K562 (cell line): Measurements from ENCODE around the gene RASGRP2. TPM values are rescaled to one million over a fixed set of nuclear protein-coding genes. Genes with fewer than 3 reads are reported as not detected.

Experiments
- ATAC-seq: fragments of 200-7000 bp; cut with Tn5 transposase; 3 replicates; pipeline ENCODE4 v1.9.1; 2020; ENCODE audit warnings: moderate library complexity
- BruUV-seq: library from RNA; stranded (reverse); fragments of 400-500 nt; replicated peaks from 2 replicates; lab custom pipeline; 2021; lab: Mats Ljungman, UMichigan
- CTCF ChIA-PET: fragments of 300-600 bp; formaldehyde crosslinking; extraction: SDS; loops from one replicate; lab custom pipeline; 2021; ENCODE audit warnings: low intra/inter-chr PET ratio; lab: Yijun Ruan, JAX
- POLR2A ChIA-PET: fragments of 300-600, 350-650 bp; sonication (Branson Sonifier 250); formaldehyde crosslinking; extraction: SDS; loops from one replicate; lab custom pipeline; 2021; ENCODE audit warnings: antibody characterized with exemption, inconsistent platforms; lab: Yijun Ruan, JAX
- DNase-seq, 4 experiments: peaks; one replicate each; pipeline versions ENCODE4 v3.0.0 to v3.0.0-alpha.2; 2011 to 2018; ENCODE audit warnings: low spot score in 3 of 4, mixed read lengths in 3 of 4; ENCODE audit errors: extremely low read depth in 1 of 4
- FAIRE-seq: peaks from 2 replicates; lab custom pipeline; 2011; peaks lifted over from hg19 to GRCh38; lab: Jason Lieb, UNC
- H2AFZ ChIP-seq: 2 replicates; pipeline ENCODE4 v1.6.0; 2011; ENCODE audit warnings: low read depth, low read length, control low read depth, inconsistent platforms
- H3K27ac ChIP-seq: fragments of 200-600 bp; 3 replicates; pipeline ENCODE4 v1.8.0; 2011; ENCODE audit warnings: low read depth, mild to moderate bottlenecking, control low read depth, inconsistent platforms, low read length, moderate library complexity, mixed read lengths; ENCODE audit errors: extremely low read depth
- H3K27me3 ChIP-seq, 2 experiments: fragments of 300-600 bp in 1 of 2; 2 replicates in 1 of 2; 3 replicates in 1 of 2; pipeline versions ENCODE4 v1.6.0 to v1.8.0; 2011; ENCODE audit warnings: inconsistent platforms in 2 of 2, low read length in 2 of 2, mild to moderate bottlenecking in 1 of 2, mixed read lengths in 1 of 2, moderate library complexity in 1 of 2; ENCODE audit not compliant: control insufficient read depth in 2 of 2, insufficient read depth in 2 of 2
- H3K36me3 ChIP-seq: fragments of 300-600 bp; 3 replicates; pipeline ENCODE4 v1.8.0; 2011; ENCODE audit warnings: mild to moderate bottlenecking, low read length, inconsistent platforms; ENCODE audit not compliant: control insufficient read depth, insufficient read depth
- H3K4me1 ChIP-seq, 2 experiments: fragments of 200-600 bp in 1 of 2; replicated peaks in 1 of 2; 2 replicates in 1 of 2; 3 replicates in 1 of 2; pipeline versions ENCODE4 v1.5.1 to v1.8.0; 2011; ENCODE audit warnings: inconsistent platforms in 2 of 2, low read length in 2 of 2, mild to moderate bottlenecking in 1 of 2, mixed read lengths in 1 of 2, moderate library complexity in 1 of 2; ENCODE audit not compliant: control insufficient read depth in 2 of 2, insufficient read depth in 2 of 2
- H3K4me2 ChIP-seq: 2 replicates; pipeline ENCODE4 v1.6.1; 2011; ENCODE audit warnings: low read length, control low read depth, inconsistent platforms, mixed read lengths; ENCODE audit not compliant: insufficient read depth
- H3K4me3 ChIP-seq: fragments of 200-600 bp; sonication (generic), shearing (Covaris generic); 2 replicates; pipeline ENCODE4 v1.5.1; 2016; ENCODE audit warnings: control low read depth, inconsistent platforms
- H3K79me2 ChIP-seq: fragments of 200-600 bp; 3 replicates; pipeline ENCODE4 v1.8.0; 2011; ENCODE audit warnings: low read length, inconsistent platforms; ENCODE audit not compliant: control insufficient read depth, insufficient read depth
- H3K9ac ChIP-seq, 2 experiments: 2 replicates each; pipeline versions ENCODE4 v1.6.0 to v1.6.1; 2011; ENCODE audit warnings: low read depth in 2 of 2, low read length in 2 of 2, control low read depth in 1 of 2, inconsistent platforms in 1 of 2, mild to moderate bottlenecking in 1 of 2, mixed read lengths in 1 of 2; ENCODE audit not compliant: insufficient read depth in 1 of 2
- H3K9me1 ChIP-seq: one replicate; pipeline ENCODE4 v1.6.0; 2011; ENCODE audit warnings: inconsistent platforms, mild to moderate bottlenecking, low read length, moderate library complexity; ENCODE audit not compliant: control insufficient read depth, insufficient read depth
- H3K9me3 ChIP-seq: replicated peaks from 2 replicates; pipeline ENCODE4 v1.5.1; 2011; ENCODE audit warnings: low read depth, low read length, inconsistent platforms; ENCODE audit not compliant: control insufficient read depth, insufficient read depth
- H4K20me1 ChIP-seq: replicated peaks from 2 replicates; pipeline ENCODE4 v1.6.1; 2011; ENCODE audit warnings: low read length, inconsistent platforms, mixed read lengths; ENCODE audit not compliant: control insufficient read depth, insufficient read depth
- ARID2 ChIP-seq: fragments of 450-650 bp; IDR thresholded peaks from 2 replicates; pipeline ENCODE4 v1.6.1; 2017; ENCODE audit warnings: antibody characterized with exemption, mild to moderate bottlenecking
- CSDE1 ChIP-seq, 2 experiments: fragments of 450-650 bp; IDR thresholded peaks; 2 replicates each; pipeline ENCODE4 v1.6.1; 2016; ENCODE audit warnings: mild to moderate bottlenecking in 1 of 2
- HMG20A ChIP-seq: fragments of 450-650 bp; formaldehyde crosslinking; conservative IDR thresholded peaks from 2 replicates; pipeline ENCODE4 v1.4.0; 2020; ENCODE audit warnings: mild to moderate bottlenecking, mixed read lengths
- MYNN ChIP-seq, 2 experiments: sonication (generic); formaldehyde crosslinking in 1 of 2; IDR thresholded peaks; 2 replicates each; pipeline versions ENCODE4 v1.5.0 to v1.6.1; 2016 to 2020; ENCODE audit warnings: antibody characterized with exemption in 1 of 2, missing genetic modification reagents in 1 of 2
- PHB ChIP-seq: fragments of 250-450 bp; sonication (Bioruptor Pico); IDR thresholded peaks from 2 replicates; pipeline ENCODE4 v1.5.0; 2021
- POLR3G ChIP-seq: IDR thresholded peaks from 2 replicates; pipeline ENCODE4 v1.6.1; 2011; ENCODE audit not compliant: insufficient read length, insufficient replicate concordance; ENCODE audit errors: extremely low read depth
- RBBP5 ChIP-seq: fragments of 200-600 bp; sonication (generic); IDR thresholded peaks from 2 replicates; pipeline ENCODE4 v1.6.1; 2012; ENCODE audit warnings: borderline replicate concordance, mild to moderate bottlenecking, low read length, control low read depth, inconsistent platforms; ENCODE audit not compliant: insufficient read depth, poor library complexity, severe bottlenecking
- RBM15 ChIP-seq: fragments of 200-400 bp; formaldehyde crosslinking; IDR thresholded peaks from 2 replicates; pipeline ENCODE4 v1.6.1; 2018; ENCODE audit warnings: mild to moderate bottlenecking, low read length, moderate library complexity; ENCODE audit not compliant: insufficient read depth
- TBP ChIP-seq: optimal IDR thresholded peaks from 2 replicates; pipeline ENCODE3; 2011; ENCODE audit warnings: low read depth, low read length, improper control_type of control experiment
- TCF7 ChIP-seq: sonication (generic); IDR thresholded peaks from 2 replicates; pipeline ENCODE4 v1.6.1; 2016; ENCODE audit warnings: antibody characterized with exemption, borderline replicate concordance
- TSC22D4 ChIP-seq: fragments of 450-650 bp; IDR thresholded peaks from 2 replicates; pipeline ENCODE4 v1.6.1; 2016; ENCODE audit warnings: missing genetic modification characterization, missing biosample characterization, control low read depth
- ZBTB9 ChIP-seq: fragments of 450-650 bp; formaldehyde crosslinking; IDR thresholded peaks from 2 replicates; pipeline ENCODE4 v1.4.0; 2020; ENCODE audit warnings: mild to moderate bottlenecking, moderate library complexity
- whole genome bisulfite sequencing: fragments of 100-300 bp; shearing (Covaris generic); methylation state at CpG from one replicate; pipeline ENCODE4 v1.1.6; 2016; ENCODE audit warnings: low coverage, mixed read lengths; ENCODE audit not compliant: insufficient coverage; ENCODE audit errors: missing lambda C conversion rate; 5-methylcytosine and 5-hydroxymethylcytosine counted together
- in situ Hi-C: fragments of 300-500 bp; cut with MboI; formaldehyde crosslinking; loops from 4 replicates; pipeline ENCODE4 v1.15.0; 2018; ENCODE audit warnings: inconsistent platforms, mixed read lengths
- intact Hi-C: fragments of 100-400 bp; cut with micrococcal nuclease; formaldehyde crosslinking; loops from 2 replicates; pipeline ENCODE4 v1.14.2; 2022
- polyA plus RNA-seq, 8 experiments: library from polyadenylated mRNA; depleted of rRNA in 4 of 8; stranded (reverse) in 5 of 8; unstranded in 3 of 8; fragments of >200 nt; fragmentation: Nextera tagmentation in 2 of 8; fragmentation: Illumina TruSeq in 1 of 8; extraction: Ambion mirVana in 2 of 8; extraction: Trizol in 1 of 8; gene quantifications; 2 replicates each; pipeline versions ENCODE4 v1.2.1 to v1.2.3, GENCODE V29; 2011 to 2014; ENCODE audit warnings: inconsistent platforms in 1 of 8, missing spikeins in 1 of 8
- total RNA-seq, 7 experiments: library from RNA; depleted of rRNA in 6 of 7; stranded (reverse); fragments of >200 nt in 6 of 7; fragmentation: Illumina TruSeq in 2 of 7; extraction: Trizol in 2 of 7; gene quantifications; 2 replicates each; pipeline versions ENCODE4 v1.2.1 to v1.2.3, GENCODE V29; 2011 to 2021; ENCODE audit warnings: low replicate concordance in 1 of 7
- TF ChIP-seq, protein P1 (sequence below): IDR thresholded peaks from 2 replicates; pipeline ENCODE4 v1.6.1; 2011; ENCODE audit not compliant: insufficient read length; ENCODE audit errors: extremely low read depth

The RASGRP2 gene
- total and polyA plus RNA-seq, 9 of the 15 experiments (the other 6 are each of a cell fraction or from before 2014, with no cell fraction given) = 0.87 to 22.7 (median 5.5) TPM

- POLR2A ChIA-PET = interaction anchor here (0.8 to 7.9 kb wide), 3 partner anchors 8 to 117 kb away, joined by 4 to 168 read pairs (median 5); partner anchors contain the start of gene SF1
- Histone ChIP-seq H3K4me1 (peaks cover 16 to 54% of the 10 kb centered on the region in 2 experiments), H4K20me1 (peaks cover 49% of the 10 kb centered on the region), H3K9me3 (no peaks in the 10 kb centered on the region), H3K4me2 (no peak overlapping the region), H3K4me3 (no peak overlapping the region), H3K27ac (0 out of 3 replicates have a peak overlapping the region, but pooled peaks have one; percentile 8), H3K36me3 (peaks cover 78% of the 10 kb centered on the region), H3K79me2 (peaks cover 26% of the 10 kb centered on the region), H3K27me3 (no peaks in the 10 kb centered on the region), H3K9ac (peak overlapping the region in 1 of 2 experiments; percentile 83; a peak in 1 of 4 replicates), H2AFZ (no peak overlapping the region), H3K9me1 (peaks cover 10% of the 10 kb centered on the region)
- TF ChIP-seq CSDE1 (IDR thresholded peaks at IDR 0.05) = no peak
- TF ChIP-seq HMG20A (CRISPR knock-in tag) = no peak
- TF ChIP-seq RBBP5 = no peak
- TF ChIP-seq TCF7 = no peak
- TF ChIP-seq MYNN (IDR thresholded peaks at IDR 0.05) = no peak
- TF ChIP-seq MYNN (CRISPR knock-in tag; IDR thresholded peaks at IDR 0.05) = no peak
- TF ChIP-seq ARID2 = no peak
- TF ChIP-seq, protein P1, sequence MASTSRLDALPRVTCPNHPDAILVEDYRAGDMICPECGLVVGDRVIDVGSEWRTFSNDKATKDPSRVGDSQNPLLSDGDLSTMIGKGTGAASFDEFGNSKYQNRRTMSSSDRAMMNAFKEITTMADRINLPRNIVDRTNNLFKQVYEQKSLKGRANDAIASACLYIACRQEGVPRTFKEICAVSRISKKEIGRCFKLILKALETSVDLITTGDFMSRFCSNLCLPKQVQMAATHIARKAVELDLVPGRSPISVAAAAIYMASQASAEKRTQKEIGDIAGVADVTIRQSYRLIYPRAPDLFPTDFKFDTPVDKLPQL = no peak
- no peak for TF ChIP-seq RBM15
- no peak for TF ChIP-seq ZBTB9 (CRISPR knock-in tag)
- no peak for TF ChIP-seq TBP
- no peak for TF ChIP-seq TSC22D4
- TF ChIP-seq POLR3G = no peak
- no peak for TF ChIP-seq PHB
- in situ Hi-C loops (no loop called here), intact Hi-C loops (no loop called here)
- WGBS = 92% methylated on average over 8 of the region's 8 CpGs
- no peak for ATAC-seq
- BruUV-seq = TSS peak; percentile 38
- DNase-seq = no peak
- CTCF ChIA-PET = no interaction called here
- FAIRE-seq = no peak
Measured at GRCh38 chr11:64764753-64765152, 20.8 kb upstream of the RASGRP2 start.
